NCI-H1930 (cell line): Measurements from ENCODE around the gene SPATA13.

ENCODE experiments used
- DNase-seq, 2 experiments: peaks; one replicate each; lab custom pipeline; 2025; lab: John Stamatoyannopoulos, UW

The SPATA13 gene

DNA sequence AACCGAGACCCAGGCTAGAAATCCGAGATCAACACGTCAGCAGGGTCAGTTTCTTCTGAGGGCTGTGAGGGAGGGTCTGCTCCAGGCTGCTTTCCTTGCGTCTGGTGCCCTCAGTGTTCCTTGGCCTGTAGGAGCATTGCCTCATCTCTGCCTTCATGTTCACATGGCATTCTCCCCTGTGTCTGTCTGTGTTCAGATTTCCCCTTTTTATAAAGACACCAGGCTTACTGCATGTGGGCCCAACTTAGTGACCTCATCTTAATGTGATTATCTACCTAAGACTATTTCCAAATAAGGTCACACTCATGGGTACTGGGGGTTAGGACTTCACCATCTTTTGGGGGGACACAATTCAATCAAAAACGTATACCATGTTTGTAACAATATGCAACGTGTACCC is 91.6 kb downstream of the SPATA13 start:
- no peak for DNase-seq

DNA sequence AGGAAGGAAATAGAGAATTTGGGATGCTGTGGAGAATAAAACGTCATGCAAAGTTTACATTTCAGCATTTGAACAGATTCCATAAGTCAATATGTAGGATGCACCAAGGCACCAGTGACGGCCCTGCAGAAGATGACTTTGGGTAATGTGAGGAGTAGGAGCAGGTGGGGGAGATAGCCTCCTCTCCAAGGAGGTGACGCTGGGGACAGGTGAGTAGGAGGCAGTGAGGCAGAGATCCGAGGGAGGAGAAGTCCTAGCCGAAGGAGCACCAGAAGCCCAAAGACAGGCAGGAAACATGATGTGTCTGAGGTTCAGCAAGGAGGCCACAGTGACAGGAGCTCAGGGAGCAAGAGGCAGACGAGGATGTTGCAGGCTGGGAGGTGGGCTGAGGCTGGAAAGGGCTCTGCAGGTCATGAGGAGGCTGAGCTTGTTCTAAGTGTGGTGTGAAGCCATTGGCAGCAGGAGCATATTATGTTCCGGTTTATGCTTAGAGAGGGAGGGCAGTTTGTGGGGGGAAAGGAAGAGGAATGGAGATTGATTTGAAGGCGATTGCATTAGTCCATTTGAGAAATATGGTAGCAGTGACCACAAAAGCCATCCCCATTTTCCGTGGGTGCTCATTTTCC is 93.1 kb downstream of the SPATA13 start:
- no peak for DNase-seq

DNA sequence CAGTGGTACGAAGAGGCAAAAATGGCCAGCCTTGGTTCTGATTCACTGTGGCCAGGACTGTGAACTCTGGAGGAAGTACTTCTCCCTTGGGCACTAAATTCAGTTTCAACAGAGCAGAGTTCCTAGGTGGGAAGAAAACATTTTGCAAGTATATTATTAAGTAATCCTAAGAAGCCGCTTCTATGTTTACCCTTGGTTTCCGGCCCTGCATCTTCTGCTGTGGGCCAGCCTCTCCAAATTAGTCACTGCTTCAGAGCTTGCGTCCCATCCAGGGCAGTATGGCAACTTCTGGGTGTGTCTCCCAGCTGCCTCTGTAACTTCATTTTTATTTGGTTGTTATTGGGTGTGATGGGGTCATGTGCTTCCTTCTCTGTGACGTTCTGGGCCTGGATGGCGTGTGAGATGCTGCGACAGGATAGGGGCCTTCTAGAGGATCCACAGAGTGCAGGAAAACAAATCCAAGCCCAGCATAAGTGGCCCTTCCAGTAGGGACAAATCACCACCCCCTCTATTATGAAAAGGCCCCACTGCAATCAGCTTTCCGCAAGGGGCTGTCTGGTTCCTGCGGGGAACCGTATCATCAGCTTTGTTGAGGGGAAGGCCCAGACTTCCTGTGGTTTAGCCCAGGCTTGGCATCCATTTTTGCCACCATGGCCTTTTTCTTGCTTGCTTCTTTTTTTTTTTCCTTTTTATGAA is 93.8 kb downstream of the SPATA13 start:
- DNase-seq: no peak

DNA sequence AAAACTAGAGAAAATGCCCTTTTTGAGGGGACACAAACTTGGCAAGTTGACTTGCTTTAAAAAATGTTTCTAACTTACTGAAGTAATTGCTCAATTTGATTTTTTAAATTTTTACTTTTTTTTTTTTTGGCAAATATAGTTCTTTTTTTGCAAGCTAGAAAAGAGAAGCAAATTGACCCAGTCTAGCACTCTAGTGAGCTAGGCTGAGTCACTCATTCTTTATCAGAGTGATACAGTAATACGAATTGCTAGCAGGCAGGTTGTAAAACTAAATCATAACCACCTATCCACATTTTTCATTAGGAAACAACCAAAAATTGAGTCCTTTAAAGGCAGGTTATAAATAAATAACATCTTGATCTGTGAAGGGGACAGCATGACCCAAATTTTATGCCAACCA is 97.0 kb downstream of the SPATA13 start:
- DNase-seq: no peak

DNA sequence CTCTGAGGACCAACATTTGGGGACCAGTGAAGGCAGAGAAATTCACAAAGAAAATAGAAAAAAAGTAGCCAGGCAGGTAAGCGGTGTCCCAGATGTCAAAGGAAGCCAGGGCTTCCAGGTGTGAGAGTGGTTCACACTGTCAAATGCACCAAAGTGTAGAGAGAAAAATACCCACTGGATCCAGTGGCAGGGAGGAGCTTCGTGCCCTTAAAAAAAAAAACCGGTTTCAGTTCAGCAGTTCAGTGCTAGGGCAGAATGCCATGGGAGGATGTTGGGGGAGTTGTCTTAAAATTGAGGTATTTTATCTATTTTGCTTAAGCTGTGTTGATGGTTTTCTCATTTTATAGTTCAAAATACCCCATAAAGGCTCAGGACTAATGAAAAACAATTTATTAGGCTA is 101.0 kb downstream of the SPATA13 start:
- no peak for DNase-seq

DNA sequence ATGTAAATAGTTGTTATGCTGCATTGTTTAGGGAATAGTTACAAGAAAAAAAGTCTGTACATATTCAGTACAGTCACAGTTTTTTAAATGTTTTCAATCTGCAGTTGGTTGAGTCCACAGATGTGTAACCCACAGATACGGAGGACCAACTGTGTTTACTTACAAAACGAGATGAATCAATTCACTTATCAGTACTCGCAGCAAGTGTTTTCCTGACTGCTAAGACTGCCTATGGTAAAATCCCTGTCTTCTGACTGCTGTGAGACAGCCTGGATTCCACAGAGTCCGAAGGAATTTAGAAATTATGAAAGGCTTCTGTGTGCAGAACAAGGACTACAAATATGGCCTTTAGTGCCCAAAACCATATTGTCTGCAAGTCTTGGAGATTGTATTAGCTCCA is 103.1 kb downstream of the SPATA13 start:
- no peak for DNase-seq

DNA sequence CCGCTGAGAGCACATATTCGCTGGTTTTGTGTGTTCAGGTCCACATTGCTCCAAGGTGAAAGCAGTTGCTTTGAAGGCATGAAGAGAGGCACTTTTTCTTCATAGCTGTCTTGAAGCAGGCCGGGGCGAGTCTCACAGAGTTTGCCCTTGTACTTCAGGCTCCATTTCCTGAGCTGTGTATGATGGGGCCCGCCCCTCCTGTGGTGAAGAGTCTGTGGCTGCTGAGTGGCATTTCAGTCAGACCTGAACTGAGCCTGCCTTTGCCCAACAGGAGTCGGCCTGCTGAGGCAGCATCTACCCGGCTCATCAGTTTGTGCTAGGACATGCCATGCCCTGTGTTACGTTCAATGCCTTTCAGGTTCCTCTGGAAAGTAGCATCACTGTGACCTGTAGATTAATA is 104.5 kb downstream of the SPATA13 start:
- no peak for DNase-seq

DNA sequence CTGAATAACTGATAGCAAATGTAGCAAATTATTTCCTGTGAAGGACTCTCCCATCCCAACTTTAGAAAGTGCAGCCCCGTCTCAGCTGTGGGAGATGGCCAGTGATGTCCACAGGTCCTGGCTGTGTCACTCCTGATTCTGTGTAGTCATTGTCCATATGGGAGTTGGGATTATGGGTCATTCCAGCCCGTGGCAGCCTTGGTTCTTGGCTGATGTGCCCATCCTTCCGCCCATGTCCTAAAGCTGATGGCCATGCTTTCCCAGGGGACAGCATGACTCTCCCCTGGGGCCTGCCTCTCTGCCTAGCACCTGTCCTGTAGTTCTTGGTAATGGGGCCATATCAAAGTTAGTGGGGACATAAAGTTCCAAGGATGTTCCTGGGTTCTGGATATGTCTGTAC is 104.9 kb downstream of the SPATA13 start:
- no peak for DNase-seq

DNA sequence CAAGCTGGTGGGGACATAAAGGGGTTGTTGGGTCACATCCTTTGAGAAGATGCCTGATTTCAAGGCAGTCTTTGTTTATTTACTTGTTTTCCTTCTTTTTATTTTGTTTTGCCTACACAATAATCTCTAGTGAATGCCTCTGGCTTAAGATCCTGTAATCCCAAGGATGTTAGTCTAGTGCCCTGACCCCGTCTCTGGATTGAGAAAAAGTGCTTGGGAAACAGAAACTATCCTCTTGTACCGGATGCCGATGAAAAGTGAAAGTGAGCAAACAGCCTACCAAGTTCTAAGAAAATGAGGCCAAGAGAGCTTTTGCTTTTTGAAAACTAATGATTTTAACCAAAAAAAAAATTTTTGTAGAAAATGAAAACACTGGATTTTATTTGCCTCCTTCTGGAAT is 106.8 kb downstream of the SPATA13 start:
- DNase-seq: no peak

DNA sequence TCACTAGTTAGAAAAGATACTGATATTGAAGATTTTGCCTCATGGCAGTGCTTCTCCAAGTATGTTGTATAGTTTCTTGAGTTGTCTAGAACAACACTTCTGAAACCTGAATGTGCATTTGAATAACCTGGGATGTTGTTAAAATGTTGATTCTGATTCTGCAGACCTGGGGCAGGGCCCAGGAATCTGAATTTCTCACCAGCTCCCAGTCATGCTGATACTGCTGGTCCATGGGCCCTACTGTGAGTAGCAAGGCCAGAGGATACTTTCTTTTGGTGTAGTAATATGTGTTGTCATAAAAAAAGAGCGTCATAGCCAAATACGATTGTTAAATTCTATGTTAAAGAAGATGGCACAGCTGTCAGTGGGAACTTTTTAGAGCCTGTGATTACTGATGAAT is 107.3 kb downstream of the SPATA13 start:
- DNase-seq: no peak

DNA sequence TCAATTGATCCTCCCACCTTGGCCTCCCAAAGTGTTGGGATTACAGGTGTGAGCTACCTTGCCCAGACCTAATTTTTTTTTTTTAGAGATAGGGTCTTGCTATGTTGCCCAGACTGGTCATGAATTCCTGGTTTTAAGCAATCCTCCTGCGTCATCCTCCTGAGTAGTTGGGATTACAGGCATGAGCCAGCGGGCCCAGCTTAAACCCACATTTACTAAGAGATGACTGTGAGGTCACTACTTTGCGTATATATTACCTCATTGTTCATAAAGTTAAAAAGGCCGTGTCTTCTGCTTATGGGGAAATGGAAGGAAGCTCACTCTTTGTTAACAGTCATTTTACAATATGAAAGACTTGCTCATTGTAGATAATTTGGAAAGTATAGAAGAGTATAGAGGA is 109.3 kb downstream of the SPATA13 start:
- no peak for DNase-seq

DNA sequence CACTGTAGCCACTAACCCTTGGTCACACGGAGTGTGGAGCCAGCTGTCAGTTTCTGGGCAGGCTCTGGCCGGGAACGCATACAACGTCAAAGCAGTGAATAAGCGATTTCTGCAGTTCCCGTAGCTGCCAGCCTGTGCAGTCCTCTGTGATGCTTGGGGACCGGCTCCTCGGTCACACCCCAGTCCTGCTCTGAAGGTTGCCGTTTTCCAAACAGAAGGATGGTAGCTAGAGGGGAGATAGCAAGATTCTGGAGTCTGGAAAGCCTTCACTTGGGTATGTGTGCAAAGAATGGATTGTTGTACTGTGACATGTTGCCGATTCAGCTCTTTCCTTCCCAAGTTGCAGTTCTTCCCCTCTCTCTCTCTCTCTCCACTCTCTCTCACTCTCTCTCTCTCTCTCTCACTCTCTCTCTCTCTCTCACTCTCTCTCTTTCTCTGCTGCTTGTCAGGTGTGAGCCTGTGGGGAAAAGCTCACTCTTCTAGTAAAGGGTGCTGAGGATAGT is 110.2 kb downstream of the SPATA13 start:
- DNase-seq: no peak

DNA sequence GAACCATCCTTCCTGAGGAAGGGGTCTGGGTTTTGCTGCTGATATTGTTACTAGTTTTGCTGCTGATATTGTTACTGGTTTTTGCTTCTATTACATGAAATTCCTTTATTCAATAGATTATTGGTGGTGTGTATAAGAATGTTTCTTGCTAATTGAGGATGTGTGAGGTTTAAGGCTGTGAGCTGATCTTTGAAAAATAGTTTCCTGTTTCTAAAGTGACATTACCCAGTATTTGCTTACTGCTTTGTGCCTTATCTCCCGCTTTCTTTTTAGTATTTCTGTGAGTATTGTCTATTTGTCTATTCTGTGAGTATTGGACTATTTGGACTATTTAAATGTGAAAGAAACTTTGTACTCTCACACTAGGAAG is 110.7 kb downstream of the SPATA13 start:
- no peak for DNase-seq

DNA sequence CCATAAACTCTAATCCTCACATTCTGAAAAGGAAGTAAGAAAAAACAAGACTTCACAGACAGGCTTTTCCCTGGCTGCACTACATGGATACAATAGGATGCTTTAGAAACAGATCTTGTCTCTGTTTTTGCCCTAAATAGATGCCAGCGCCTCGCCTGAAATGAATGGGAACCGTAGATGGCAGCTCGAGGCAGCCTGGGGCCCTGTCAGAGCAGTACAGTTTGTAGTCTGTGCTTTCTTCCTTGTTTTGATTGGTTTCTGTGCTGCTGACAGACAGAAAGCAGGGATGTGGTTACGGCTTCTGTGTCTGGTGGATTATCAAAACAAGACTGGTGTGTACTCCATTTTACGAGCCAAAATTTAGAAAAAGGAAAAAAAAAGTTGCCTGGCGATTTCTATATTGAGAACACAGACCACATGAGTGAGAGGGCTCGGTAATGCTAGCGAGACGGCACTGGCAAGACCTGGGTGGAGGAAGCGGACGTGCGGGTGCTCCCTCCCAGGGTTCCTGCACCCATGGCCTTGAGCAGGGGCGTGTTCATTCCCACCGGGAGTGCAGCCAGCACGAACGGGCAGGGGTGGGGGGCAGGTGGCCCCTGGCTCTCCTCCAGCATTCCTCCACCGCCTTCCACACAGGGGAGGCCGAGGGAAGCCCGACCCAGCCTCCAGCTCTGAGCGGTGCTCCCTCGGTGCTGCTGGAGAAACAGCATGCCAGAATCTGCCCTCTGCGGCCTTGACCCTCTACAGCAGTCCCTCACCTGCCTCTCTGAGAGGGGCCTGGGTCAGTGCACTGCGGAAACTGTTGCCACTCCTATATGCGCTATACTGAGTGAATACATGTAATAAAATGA is 111.3 kb downstream of the SPATA13 start:
- no peak for DNase-seq

DNA sequence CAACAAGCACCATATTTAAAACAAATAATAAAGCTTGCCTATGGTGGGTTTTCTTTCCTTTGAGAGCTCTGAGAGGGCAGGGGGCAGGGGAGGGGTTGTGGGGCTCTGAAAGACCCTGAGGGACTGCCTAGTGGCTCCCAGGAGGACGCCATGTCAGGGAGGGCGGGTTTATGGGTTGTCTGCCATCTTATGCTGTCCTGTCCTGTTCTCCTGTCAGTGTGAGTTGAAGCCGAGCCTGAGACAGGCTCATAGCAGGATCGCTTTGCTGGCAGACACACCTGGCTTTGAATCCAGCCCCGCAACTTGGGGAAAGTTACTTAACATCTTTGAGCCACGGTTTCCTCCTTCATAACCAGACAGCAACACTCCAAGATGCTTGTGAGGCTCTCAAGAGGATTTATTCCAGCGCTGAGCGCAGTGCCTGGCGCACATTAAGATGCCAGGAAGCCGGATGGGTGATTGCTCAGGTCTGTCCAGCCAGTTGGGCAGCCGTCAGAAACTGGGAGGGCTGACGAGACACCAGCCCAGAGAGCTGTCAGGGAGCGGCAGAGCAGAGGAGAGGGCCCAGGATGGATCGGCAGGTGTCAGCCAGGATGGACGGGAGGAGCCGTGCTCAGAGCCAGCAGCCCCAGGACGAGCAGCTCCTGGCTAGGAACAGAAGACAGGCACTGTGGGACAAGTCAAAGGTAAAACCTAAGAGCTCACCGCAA is 112.1 kb downstream of the SPATA13 start:
- no peak for DNase-seq

DNA sequence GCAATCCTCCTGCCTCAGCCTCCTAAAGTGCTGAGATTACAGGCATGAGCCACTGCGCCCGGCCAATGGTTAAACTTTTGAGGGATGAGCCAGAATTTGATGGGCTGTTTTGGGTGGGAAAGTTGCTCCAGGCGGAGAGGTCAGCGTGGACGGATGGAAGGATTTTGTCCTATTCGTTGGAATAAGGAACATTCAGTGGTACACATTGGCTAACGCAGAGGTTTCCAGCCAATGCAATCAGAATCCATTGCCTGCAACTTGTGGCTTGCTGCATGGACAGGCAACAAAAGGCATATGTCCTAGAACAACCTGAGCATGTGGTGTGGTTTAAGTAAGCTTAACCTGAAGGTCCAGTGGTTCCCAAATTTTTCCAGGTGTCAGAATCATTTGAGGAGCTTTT is 113.4 kb downstream of the SPATA13 start:
- DNase-seq: no peak

DNA sequence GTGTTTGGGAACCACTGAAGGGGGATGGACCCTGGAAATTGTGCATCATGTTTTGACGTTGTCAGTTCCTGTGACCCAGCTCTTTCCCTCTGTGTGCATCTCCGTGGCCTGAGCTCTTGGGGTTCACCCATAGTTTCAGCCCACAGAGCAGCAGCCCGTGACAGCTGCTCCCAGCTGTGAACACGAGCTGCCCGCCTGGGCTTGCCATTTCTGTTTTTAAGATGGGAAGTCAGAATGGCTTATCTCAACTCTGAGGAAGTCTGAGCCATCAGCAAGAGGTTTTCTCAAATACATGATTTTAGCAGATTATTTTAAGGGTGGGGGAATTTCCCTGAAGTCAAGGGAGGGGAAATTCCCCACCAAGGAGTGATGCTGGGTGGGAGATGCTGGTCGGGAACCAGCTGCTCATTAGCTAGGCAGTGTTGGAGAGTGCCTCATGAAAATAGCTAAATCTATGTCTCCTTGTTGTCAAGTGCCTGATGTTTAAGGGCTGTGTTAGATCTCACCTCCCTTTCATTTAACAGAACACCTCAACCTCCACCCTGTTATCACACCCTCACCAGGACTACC is 114.0 kb downstream of the SPATA13 start:
- no peak for DNase-seq

DNA sequence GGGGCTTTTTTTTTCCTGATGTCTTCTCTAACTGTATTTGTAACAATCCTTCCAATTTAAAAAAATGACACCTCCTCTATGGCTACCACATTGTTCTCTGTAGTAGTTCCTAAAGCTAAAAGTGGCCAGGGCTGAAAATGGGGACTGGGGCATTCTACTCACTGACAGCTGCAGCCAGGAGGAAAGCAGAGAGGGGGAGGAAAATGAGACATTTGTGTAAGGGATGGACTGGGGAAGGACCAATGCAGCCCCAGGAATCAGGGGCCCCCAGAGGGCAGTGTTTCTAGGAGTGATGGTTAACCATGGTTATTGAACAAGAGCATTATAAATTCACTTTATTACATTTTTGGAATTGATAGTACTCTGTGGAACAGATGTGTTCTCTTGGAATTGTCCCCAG is 114.5 kb downstream of the SPATA13 start:
- no peak for DNase-seq

DNA sequence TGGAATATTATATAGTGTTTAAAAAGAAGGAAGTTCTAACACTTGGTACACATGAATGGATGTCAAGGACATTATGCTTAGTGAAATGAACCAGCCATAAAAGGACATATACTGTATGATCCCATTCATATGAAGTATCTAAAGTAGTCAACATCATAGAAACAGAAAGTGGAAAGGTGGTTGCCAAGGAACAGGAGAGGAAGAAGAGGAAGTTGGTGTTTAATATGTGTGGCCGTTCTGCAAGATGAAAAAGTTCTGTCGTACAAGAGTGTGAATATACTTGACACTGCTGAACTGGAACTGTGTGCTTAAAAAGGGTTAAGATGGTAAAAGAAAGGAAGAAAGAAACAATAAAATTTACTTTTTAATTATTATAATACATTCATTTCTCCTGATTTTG is 115.8 kb downstream of the SPATA13 start:
- DNase-seq: no peak

DNA sequence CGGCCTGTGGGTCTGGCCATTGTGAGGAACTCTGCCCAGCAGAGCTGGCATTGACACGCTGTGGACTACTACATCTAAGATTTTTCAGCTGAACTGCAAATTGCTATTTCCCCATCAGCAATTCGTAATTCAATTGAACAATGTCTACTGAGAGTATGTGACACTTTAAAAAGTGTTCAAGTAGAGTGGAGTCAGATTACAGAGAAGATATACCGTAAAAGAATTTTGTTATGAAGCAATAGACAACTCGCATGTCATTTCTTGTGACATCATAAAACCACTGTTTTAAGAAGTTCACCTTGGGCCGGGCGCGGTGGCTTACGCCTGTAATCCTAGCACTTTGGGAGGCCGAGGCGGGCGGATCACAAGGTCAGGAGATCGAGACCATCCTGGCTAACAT is 116.3 kb downstream of the SPATA13 start:
- no peak for DNase-seq

DNA sequence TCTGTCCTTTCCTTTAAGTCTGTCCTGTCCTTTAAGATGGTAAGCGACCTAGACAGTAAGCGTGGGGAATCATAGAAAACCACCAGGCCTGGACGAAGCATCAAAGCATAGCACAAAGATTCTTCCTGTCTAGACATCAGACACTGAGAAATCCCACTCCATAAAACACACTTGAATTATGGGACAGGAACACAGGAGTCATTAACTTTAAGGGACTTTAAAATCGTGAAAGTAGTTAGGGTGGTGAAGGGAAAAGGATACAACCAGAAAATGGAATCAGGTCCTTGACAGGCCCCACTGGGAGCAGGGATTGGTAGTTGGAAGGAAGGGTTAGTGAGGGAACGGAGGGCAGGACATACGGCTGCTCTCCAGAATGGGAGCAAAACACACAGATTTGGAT is 117.2 kb downstream of the SPATA13 start:
- DNase-seq: no peak
